Keratinocyte (primary cell): ENCODE data around the gene CDH16. TPM values are rescaled to one million over a fixed set of nuclear protein-coding genes. Genes with fewer than 3 reads are reported as not detected.

Experiments
- DNase-seq: peaks from one replicate; pipeline ENCODE4 v3.0.0-alpha.2; 2011; ENCODE audit warnings: low read depth, missing footprints, low spot score
- FAIRE-seq: peaks from 2 replicates; lab custom pipeline; 2011; peaks lifted over from hg19 to GRCh38; lab: Jason Lieb, UNC
- H2AFZ ChIP-seq: 2 replicates; pipeline ENCODE4 v1.6.0; 2012; ENCODE audit warnings: low read length, control low read depth, inconsistent platforms; ENCODE audit not compliant: control insufficient read depth
- H3K27ac ChIP-seq: 2 replicates; pipeline ENCODE4 v1.5.1; 2011; ENCODE audit warnings: low read length; ENCODE audit not compliant: control insufficient read depth, insufficient read depth
- H3K27me3 ChIP-seq: 3 replicates; pipeline ENCODE4 v1.6.0; 2011; ENCODE audit warnings: low read length; ENCODE audit not compliant: control insufficient read depth, insufficient read depth; ENCODE audit errors: extremely low read depth
- H3K36me3 ChIP-seq, 2 experiments: 2 replicates in 1 of 2; 3 replicates in 1 of 2; pipeline ENCODE4 v1.5.1; 2011; ENCODE audit warnings: low read length in 2 of 2, mild to moderate bottlenecking in 1 of 2; ENCODE audit not compliant: control insufficient read depth in 2 of 2, insufficient read depth in 2 of 2; ENCODE audit errors: extremely low read depth in 1 of 2
- H3K4me1 ChIP-seq: 3 replicates; pipeline ENCODE4 v1.5.1; 2011; ENCODE audit warnings: low read length; ENCODE audit not compliant: control insufficient read depth, insufficient read depth; ENCODE audit errors: extremely low read depth
- H3K4me2 ChIP-seq: 3 replicates; pipeline ENCODE4 v1.6.0; 2011; ENCODE audit warnings: low read depth, low read length; ENCODE audit not compliant: control insufficient read depth, insufficient read depth; ENCODE audit errors: extremely low read depth
- H3K4me3 ChIP-seq, 3 experiments: fragments of 200-600 bp in 1 of 3; sonication (generic) in 1 of 3; 2 replicates in 2 of 3; 3 replicates in 1 of 3; pipeline ENCODE4 v1.5.1; 2011 to 2016; ENCODE audit warnings: low read length in 3 of 3, mild to moderate bottlenecking in 3 of 3, control low read depth in 2 of 3, inconsistent platforms in 1 of 3, low read depth in 1 of 3, mixed read lengths in 1 of 3, mixed run types in 1 of 3, moderate library complexity in 1 of 3; ENCODE audit not compliant: control insufficient read depth in 2 of 3, insufficient read depth in 2 of 3; ENCODE audit errors: extremely low read depth in 1 of 3
- H3K79me2 ChIP-seq: 2 replicates; pipeline ENCODE4 v1.6.0; 2012; ENCODE audit warnings: low read length; ENCODE audit not compliant: control insufficient read depth, insufficient read depth
- H3K9ac ChIP-seq: 3 replicates; pipeline ENCODE4 v1.6.0; 2011; ENCODE audit warnings: low read length; ENCODE audit not compliant: control insufficient read depth, insufficient read depth; ENCODE audit errors: extremely low read depth
- H3K9me1 ChIP-seq: 3 replicates; pipeline ENCODE4 v1.6.0; 2011; ENCODE audit warnings: low read length; ENCODE audit not compliant: control insufficient read depth, insufficient read depth; ENCODE audit errors: extremely low read depth
- H3K9me3 ChIP-seq: 2 replicates; pipeline ENCODE4 v1.5.1; 2012; ENCODE audit warnings: low read depth, low read length; ENCODE audit not compliant: control insufficient read depth
- H4K20me1 ChIP-seq: 3 replicates; pipeline ENCODE4 v1.6.0; 2011; ENCODE audit warnings: low read length; ENCODE audit not compliant: control insufficient read depth, insufficient read depth; ENCODE audit errors: extremely low read depth
- CTCF ChIP-seq, 3 experiments: IDR thresholded peaks in 1 of 3; conservative IDR thresholded peaks in 1 of 3; optimal IDR thresholded peaks in 1 of 3; 2 replicates in 2 of 3; 3 replicates in 1 of 3; pipeline versions ENCODE3 to v1.5.1; 2011; ENCODE audit warnings: low read length in 3 of 3, mild to moderate bottlenecking in 3 of 3, moderate library complexity in 2 of 3, control low read depth in 1 of 3, inconsistent platforms in 1 of 3; ENCODE audit not compliant: insufficient read depth in 2 of 3; ENCODE audit errors: extremely low read depth in 1 of 3
- EZH2 ChIP-seq: IDR thresholded peaks from one replicate; pipeline ENCODE4 v1.6.1; 2012; ENCODE audit warnings: inconsistent platforms, mild to moderate bottlenecking, low read length, moderate library complexity
- dilution Hi-C: fragments of 300-500 bp; cut with MboI; formaldehyde crosslinking; loops from one replicate; pipeline ENCODE4 v1.7.0; 2020; ENCODE audit warnings: low sequenced_read_pairs; ENCODE audit not compliant: extremely low pct_ligation_motif_present
- polyA plus RNA-seq, 5 experiments: library from polyadenylated mRNA; depleted of rRNA in 3 of 5; stranded (reverse) in 3 of 5; stranded (forward) in 1 of 5; unstranded in 1 of 5; fragments of >200 nt; gene quantifications; 1 replicate in 1 of 5; 2 replicates in 3 of 5; 3 replicates in 1 of 5; pipeline versions ENCODE4 v1.2.1 to v1.2.3, GENCODE V29; 2011 to 2012; ENCODE audit warnings: missing spikeins in 2 of 5, low read depth in 1 of 5, low replicate concordance in 1 of 5

CDH16 gene
- polyA plus RNA-seq, 1 donor (not counting 4 experiments of a cell fraction or from before 2014, with no cell fraction given): 0.45 TPM

GRCh38 chr16:66859397-66860068, 59.2 kb downstream of the CDH16 start:
- no peak overlapping the region for H3K27ac ChIP-seq
- H4K20me1 ChIP-seq: no peaks in the 10 kb centered on the region
- H3K36me3 ChIP-seq: no peaks in the 10 kb centered on the region
- FAIRE-seq: no peak
- H3K9me1 ChIP-seq: no peaks in the 10 kb centered on the region
- no peaks in the 10 kb centered on the region for H3K79me2 ChIP-seq
- TF ChIP-seq EZH2 (no peak), CTCF (optimal IDR thresholded peaks at IDR 0.05 in 1 of 3, IDR thresholded peaks at IDR 0.05 in 1 of 3, conservative IDR thresholded peaks at IDR 0.05 in 1 of 3; ENCODE audit: extremely low read depth in 1 of 3, insufficient read depth in 2 of 3, low read length in 3 of 3) (no peak)
- H2AFZ ChIP-seq: no peak overlapping the region
- DNase-seq: no peak
- no peak overlapping the region for H3K4me3 ChIP-seq
- dilution Hi-C loops: no loop called here
- H3K4me1 ChIP-seq: no peaks in the 10 kb centered on the region
- H3K4me2 ChIP-seq: no peak overlapping the region
- no peaks in the 10 kb centered on the region for H3K9me3 ChIP-seq
- H3K27me3 ChIP-seq: no peaks in the 10 kb centered on the region
- no peak overlapping the region for H3K9ac ChIP-seq

GRCh38 chr16:66858740-66859396, 59.8 kb downstream of the CDH16 start:
- Histone ChIP-seq H3K9me1 (no peaks in the 10 kb centered on the region), H3K27me3 (no peaks in the 10 kb centered on the region), H4K20me1 (no peaks in the 10 kb centered on the region), H3K79me2 (no peaks in the 10 kb centered on the region), H3K9ac (no peak overlapping the region), H3K36me3 (no peaks in the 10 kb centered on the region), H2AFZ (no peak overlapping the region), H3K9me3 (no peaks in the 10 kb centered on the region), H3K4me3 (no peak overlapping the region), H3K27ac (no peak overlapping the region), H3K4me1 (no peaks in the 10 kb centered on the region), H3K4me2 (no peak overlapping the region)
- dilution Hi-C loops: no loop called here
- TF ChIP-seq CTCF (optimal IDR thresholded peaks at IDR 0.05 in 1 of 3, IDR thresholded peaks at IDR 0.05 in 1 of 3, conservative IDR thresholded peaks at IDR 0.05 in 1 of 3; ENCODE audit: extremely low read depth in 1 of 3, insufficient read depth in 2 of 3, low read length in 3 of 3) (no peak), EZH2 (no peak)
- no peak for FAIRE-seq
- no peak for DNase-seq

Other genes with a start within 250 kb of the CDH16 start
- 18.0 to 25.1 TPM (median 23.1 TPM) in 3 replicates for gene CMTM4, start 222.1 kb downstream of the CDH16 start, polyA plus RNA-seq
- 53.0 to 66.0 TPM (median 55.5 TPM) in 3 replicates for gene DYNC1LI2, start 167.3 kb downstream of the CDH16 start, polyA plus RNA-seq
- 0.17 to 0.22 TPM in 2 of 3 replicates, not detected in the other for gene TERB1, start 117.3 kb downstream of the CDH16 start, polyA plus RNA-seq
- 61.4 to 113 TPM (median 68.0 TPM) in 3 replicates for gene NAE1, start 87.9 kb downstream of the CDH16 start, polyA plus RNA-seq
- gene CA7, start 74.5 kb downstream of the CDH16 start, polyA plus RNA-seq: not detected in 3 replicates
- 16.5 to 18.5 TPM (median 17.3 TPM) in 3 replicates for gene PDP2, start 38.4 kb downstream of the CDH16 start, polyA plus RNA-seq
- gene RRAD, start 6.7 kb upstream of the CDH16 start, polyA plus RNA-seq: 0.67 to 12.8 TPM (median 2.7 TPM) in 3 replicates
- 99.6 to 149 TPM (median 105 TPM) in 3 replicates for gene CIAO2B, start 15.5 kb upstream of the CDH16 start, polyA plus RNA-seq
- gene CES2, start 16.6 kb upstream of the CDH16 start, polyA plus RNA-seq: 37.5 to 93.4 TPM (median 41.6 TPM) in 3 replicates
- 0.63 to 2.7 TPM (median 1.5 TPM) in 3 replicates for gene CES3, start 42.4 kb upstream of the CDH16 start, polyA plus RNA-seq
- 5.1 to 12.8 TPM (median 6.6 TPM) in 3 replicates for gene CES4A, start 69.7 kb upstream of the CDH16 start, polyA plus RNA-seq
- gene CBFB, start 110.3 kb upstream of the CDH16 start, polyA plus RNA-seq: 18.0 to 55.9 TPM (median 39.7 TPM) in 3 replicates
- 26.7 to 31.5 TPM (median 28.0 TPM) in 3 replicates for gene PHAF1, start 191.1 kb upstream of the CDH16 start, polyA plus RNA-seq
- gene B3GNT9, start 232.1 kb upstream of the CDH16 start, polyA plus RNA-seq: 2.6 to 5.4 TPM (median 3.9 TPM) in 3 replicates
- gene TRADD, start 241.0 kb upstream of the CDH16 start, polyA plus RNA-seq: 12.5 to 25.0 TPM (median 12.5 TPM) in 3 replicates
- 3.0 to 6.0 TPM (median 4.0 TPM) in 3 replicates for gene FBXL8, start 241.1 kb upstream of the CDH16 start, polyA plus RNA-seq
- 4.3 to 10.7 TPM (median 4.9 TPM) in 3 replicates for gene HSF4, start 245.9 kb upstream of the CDH16 start, polyA plus RNA-seq